GM18526 (cell line): ENCODE results near the gene SKA1.

Experiments
- POLR2A ChIP-seq: IDR thresholded peaks from 3 replicates; pipeline ENCODE4 v1.6.1; 2011; ENCODE audit not compliant: insufficient read length; ENCODE audit errors: extremely low read depth

SKA1 gene

GRCh38 chr18:50374753-50375391, at the start of gene SKA1:
Gene SKA1 (plus strand): TSS chr18:50375046. CDS start chr18:50375831, 785 bp downstream.
- peak; percentile 82 for TF ChIP-seq POLR2A

- TF ChIP-seq POLR2A = no peak
Measured at GRCh38 chr18:50327983-50328382, 46.9 kb upstream of the SKA1 start.

GRCh38 chr18:50330176-50330575, 44.7 kb upstream of the SKA1 start:
- TF ChIP-seq POLR2A = no peak

- TF ChIP-seq POLR2A = no peak
Measured at GRCh38 chr18:50331691-50332090, 43.2 kb upstream of the SKA1 start.

- no peak for TF ChIP-seq POLR2A
Measured at GRCh38 chr18:50334546-50335152, 40.2 kb upstream of the SKA1 start.

- TF ChIP-seq POLR2A = no peak
Measured at GRCh38 chr18:50338122-50338521, 36.7 kb upstream of the SKA1 start.

GRCh38 chr18:50338715-50339114, 36.1 kb upstream of the SKA1 start:
- TF ChIP-seq POLR2A = no peak

GRCh38 chr18:50340078-50340477, 34.8 kb upstream of the SKA1 start:
- TF ChIP-seq POLR2A = no peak

- no peak for TF ChIP-seq POLR2A
Measured at GRCh38 chr18:50341443-50341842, 33.4 kb upstream of the SKA1 start.

- no peak for TF ChIP-seq POLR2A
Measured at GRCh38 chr18:50350699-50351098, 24.1 kb upstream of the SKA1 start.

GRCh38 chr18:50356036-50356945, 18.6 kb upstream of the SKA1 start:
- TF ChIP-seq POLR2A = no peak

- TF ChIP-seq POLR2A = no peak
Measured at GRCh38 chr18:50358844-50359243, 16.0 kb upstream of the SKA1 start.

GRCh38 chr18:50359806-50360205, 15.0 kb upstream of the SKA1 start:
- no peak for TF ChIP-seq POLR2A

GRCh38 chr18:50360611-50361010, 14.2 kb upstream of the SKA1 start:
- no peak for TF ChIP-seq POLR2A

GRCh38 chr18:50369672-50370071, 5.2 kb upstream of the SKA1 start:
- no peak for TF ChIP-seq POLR2A

- TF ChIP-seq POLR2A = no peak
Measured at GRCh38 chr18:50372743-50373142, 2.1 kb upstream of the SKA1 start.
